ACC112 (cell line): Measurements from ENCODE around the gene ERC1.

Experiments used
- H2AFZ ChIP-seq: fragments of 200-600 bp; sonication (generic); one replicate; pipeline ENCODE4 v1.6.0; 2017; ENCODE audit warnings: antibody characterized with exemption, low read length; ENCODE audit not compliant: unreplicated experiment
- H3K27ac ChIP-seq: fragments of 200-600 bp; sonication (generic); 2 replicates; pipeline ENCODE4 v1.5.1; 2014; ENCODE audit warnings: low read depth, mild to moderate bottlenecking, antibody characterized with exemption, low read length, moderate library complexity
- H3K27me3 ChIP-seq: fragments of 200-600 bp; sonication (generic); 2 replicates; pipeline ENCODE4 v1.6.1; 2014; ENCODE audit warnings: mild to moderate bottlenecking, antibody characterized with exemption, low read length, moderate library complexity, mixed read lengths; ENCODE audit not compliant: insufficient read depth
- H3K36me3 ChIP-seq: fragments of 200-600 bp; sonication (generic); 2 replicates; pipeline ENCODE4 v1.6.1; 2016; ENCODE audit warnings: mild to moderate bottlenecking, antibody characterized with exemption, low read length, moderate library complexity, mixed read lengths; ENCODE audit not compliant: insufficient read depth
- H3K4me1 ChIP-seq: fragments of 200-600 bp; sonication (generic); one replicate; pipeline ENCODE4 v1.6.1; 2016; ENCODE audit warnings: low read length, mixed read lengths; ENCODE audit not compliant: insufficient read depth, unreplicated experiment, control insufficient read depth
- H3K4me3 ChIP-seq: fragments of 200-600 bp; sonication (generic); 2 replicates; pipeline ENCODE4 v1.5.1; 2014; ENCODE audit warnings: mild to moderate bottlenecking, low read depth, low read length
- H3K79me2 ChIP-seq: fragments of 200-600 bp; sonication (generic); one replicate; pipeline ENCODE4 v1.6.0; 2016; ENCODE audit warnings: low read length; ENCODE audit not compliant: control insufficient read depth, unreplicated experiment, insufficient read depth

Gene ERC1

GRCh38 chr12:1539135-1539534 is 548.1 kb downstream of the ERC1 start:
- Histone ChIP-seq H2AFZ (no peak overlapping the region), H3K4me1 (peaks cover 9% of the 10 kb centered on the region), H3K79me2 (peaks cover 16% of the 10 kb centered on the region), H3K36me3 (no peaks in the 10 kb centered on the region), H3K4me3 (no peak overlapping the region), H3K27ac (no peak overlapping the region), H3K27me3 (no peaks in the 10 kb centered on the region)

- no peaks in the 10 kb centered on the region for H3K27me3 ChIP-seq
- no peak overlapping the region for H2AFZ ChIP-seq
- H3K36me3 ChIP-seq: no peaks in the 10 kb centered on the region
- peaks cover 13% of the 10 kb centered on the region for H3K79me2 ChIP-seq
- H3K27ac ChIP-seq: no peak overlapping the region
- H3K4me1 ChIP-seq: peaks cover 9% of the 10 kb centered on the region
- H3K4me3 ChIP-seq: no peak overlapping the region
These were observed 549.7 kb downstream of the ERC1 start for GRCh38 chr12:1540690-1541089.

GRCh38 chr12:1542599-1542998 is 551.6 kb downstream of the ERC1 start:
- H3K27ac ChIP-seq: no peak overlapping the region
- H3K36me3 ChIP-seq: no peaks in the 10 kb centered on the region
- H3K4me3 ChIP-seq: no peak overlapping the region
- no peaks in the 10 kb centered on the region for H3K27me3 ChIP-seq
- H3K4me1 ChIP-seq: peaks cover 9% of the 10 kb centered on the region
- peaks cover 8% of the 10 kb centered on the region for H3K79me2 ChIP-seq
- H2AFZ ChIP-seq: no peak overlapping the region

- Histone ChIP-seq H3K4me1 (peaks cover 9% of the 10 kb centered on the region), H2AFZ (no peak overlapping the region), H3K27ac (no peak overlapping the region), H3K27me3 (no peaks in the 10 kb centered on the region), H3K36me3 (no peaks in the 10 kb centered on the region), H3K4me3 (no peak overlapping the region), H3K79me2 (peaks cover 8% of the 10 kb centered on the region)
These were observed 554.1 kb downstream of the ERC1 start for GRCh38 chr12:1544996-1545700.
